SU-DHL-6 (cell line): Measurements from ENCODE around the gene HMG20B.

Experiments used
- H2AFZ ChIP-seq: fragments of 200-600 bp; sonication (generic); 2 replicates; pipeline ENCODE4 v1.6.1; 2014; ENCODE audit warnings: low read depth, mild to moderate bottlenecking, moderate library complexity, mixed read lengths, antibody characterized with exemption, low read length; ENCODE audit not compliant: severe bottlenecking
- H3F3A ChIP-seq: fragments of 200-600 bp; shearing (Covaris generic); 2 replicates; pipeline ENCODE4 v1.6.0; 2016; ENCODE audit warnings: antibody characterized with exemption, mild to moderate bottlenecking; ENCODE audit not compliant: insufficient read depth
- H3K27ac ChIP-seq: fragments of 200-600 bp; sonication (generic); 2 replicates; pipeline ENCODE4 v1.5.1; 2016; ENCODE audit warnings: low read depth, mild to moderate bottlenecking, low read length, moderate library complexity, mixed read lengths
- H3K27me3 ChIP-seq: fragments of 200-600 bp; sonication (generic), shearing (Covaris generic); 2 replicates; pipeline ENCODE4 v1.6.0; 2014; ENCODE audit warnings: mild to moderate bottlenecking, low read length
- H3K36me3 ChIP-seq: fragments of 200-600 bp; sonication (generic); 2 replicates; pipeline ENCODE4 v1.6.1; 2014; ENCODE audit warnings: mild to moderate bottlenecking, low read length, mixed read lengths
- H3K4me2 ChIP-seq: fragments of 300-600, 200-600 bp; shearing (Covaris generic), sonication (generic); 2 replicates; pipeline ENCODE4 v1.6.0; 2014; ENCODE audit warnings: low read length, low read depth, mild to moderate bottlenecking; ENCODE audit not compliant: poor library complexity, severe bottlenecking
- H3K4me3 ChIP-seq: fragments of 200-600 bp; sonication (generic); 2 replicates; pipeline ENCODE4 v1.5.1; 2014; ENCODE audit warnings: antibody characterized with exemption, low read length, mild to moderate bottlenecking, mixed read lengths; ENCODE audit not compliant: insufficient read depth, poor library complexity, severe bottlenecking
- H3K79me2 ChIP-seq: fragments of 200-600 bp; sonication (generic); 2 replicates; pipeline ENCODE4 v1.6.1; 2014; ENCODE audit warnings: mild to moderate bottlenecking, low read length, moderate library complexity; ENCODE audit not compliant: insufficient read depth
- H3K9ac ChIP-seq: fragments of 200-600 bp; sonication (generic); 2 replicates; pipeline ENCODE4 v1.7.0; 2014; ENCODE audit warnings: mild to moderate bottlenecking, low read length
- H3K9me2 ChIP-seq: fragments of 200-600 bp; sonication (generic); replicated peaks from 2 replicates; pipeline ENCODE4 v1.6.1; 2014; ENCODE audit warnings: low read length; ENCODE audit not compliant: insufficient read depth
- H3K9me3 ChIP-seq: fragments of 200-600 bp; sonication (generic); 2 replicates; pipeline ENCODE4 v1.6.1; 2014; ENCODE audit warnings: low read length, mixed read lengths; ENCODE audit not compliant: insufficient read depth
- H4K20me1 ChIP-seq: fragments of 200-600 bp; sonication (generic); 2 replicates; pipeline ENCODE4 v1.6.1; 2014; ENCODE audit warnings: low read depth, mild to moderate bottlenecking, antibody characterized with exemption, low read length, moderate library complexity, mixed read lengths
- EZH2phosphoT487 ChIP-seq: fragments of 200-600 bp; sonication (generic), shearing (Covaris generic); conservative IDR thresholded peaks from 2 replicates; pipeline ENCODE4 v1.6.1; 2018; ENCODE audit warnings: mild to moderate bottlenecking, antibody characterized with exemption, low read length, moderate library complexity, mixed read lengths
- TF ChIP-seq, protein P1 (sequence below): fragments of 200-600 bp; sonication (generic); IDR thresholded peaks from one replicate; pipeline ENCODE4 v1.5.1; 2017; ENCODE audit warnings: antibody characterized with exemption, mild to moderate bottlenecking, low read length, moderate library complexity; ENCODE audit not compliant: insufficient read depth, poor library complexity, severe bottlenecking

HMG20B gene

DNA sequence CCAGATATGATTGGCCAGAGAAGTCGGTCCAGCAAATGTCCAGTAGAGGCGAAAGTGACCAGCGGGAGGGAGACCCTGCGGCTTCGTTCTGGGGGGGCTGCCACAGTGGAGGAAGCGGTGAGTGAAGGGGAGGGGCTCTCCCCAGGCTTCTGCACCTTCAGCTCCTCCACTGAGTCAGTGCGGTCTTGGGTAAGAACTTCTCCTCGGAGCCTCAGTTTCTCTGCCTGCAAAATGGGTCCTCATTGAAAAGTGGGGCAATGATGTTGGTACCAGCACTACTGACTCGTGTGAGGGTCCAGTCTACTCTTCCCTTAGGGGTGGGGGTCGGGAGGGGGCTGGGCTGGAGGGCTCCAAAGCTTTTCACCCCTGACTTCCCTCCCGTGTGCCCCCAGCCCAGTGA is 16.7 kb downstream of the HMG20B start:
- no peak overlapping the region for H3K9ac ChIP-seq
- no peaks in the 10 kb centered on the region for H3K9me2 ChIP-seq
- no peaks in the 10 kb centered on the region for H3K27me3 ChIP-seq
- H4K20me1 ChIP-seq, result no peaks in the 10 kb centered on the region
- H3K27ac ChIP-seq, result no peak overlapping the region
- no peaks in the 10 kb centered on the region for H3K79me2 ChIP-seq
- no peaks in the 10 kb centered on the region for H3K36me3 ChIP-seq
- no peak overlapping the region for H2AFZ ChIP-seq
- H3K4me3 ChIP-seq, result no peak overlapping the region
- H3F3A ChIP-seq, result 0 out of 2 replicates have a peak, but pooled peaks cover 3% of the 10 kb centered on the region
- H3K4me2 ChIP-seq, result no peak overlapping the region
- H3K9me3 ChIP-seq, result peaks cover 10% of the 10 kb centered on the region; the same call in 1 of the 2 replicates
- TF ChIP-seq, protein P1, sequence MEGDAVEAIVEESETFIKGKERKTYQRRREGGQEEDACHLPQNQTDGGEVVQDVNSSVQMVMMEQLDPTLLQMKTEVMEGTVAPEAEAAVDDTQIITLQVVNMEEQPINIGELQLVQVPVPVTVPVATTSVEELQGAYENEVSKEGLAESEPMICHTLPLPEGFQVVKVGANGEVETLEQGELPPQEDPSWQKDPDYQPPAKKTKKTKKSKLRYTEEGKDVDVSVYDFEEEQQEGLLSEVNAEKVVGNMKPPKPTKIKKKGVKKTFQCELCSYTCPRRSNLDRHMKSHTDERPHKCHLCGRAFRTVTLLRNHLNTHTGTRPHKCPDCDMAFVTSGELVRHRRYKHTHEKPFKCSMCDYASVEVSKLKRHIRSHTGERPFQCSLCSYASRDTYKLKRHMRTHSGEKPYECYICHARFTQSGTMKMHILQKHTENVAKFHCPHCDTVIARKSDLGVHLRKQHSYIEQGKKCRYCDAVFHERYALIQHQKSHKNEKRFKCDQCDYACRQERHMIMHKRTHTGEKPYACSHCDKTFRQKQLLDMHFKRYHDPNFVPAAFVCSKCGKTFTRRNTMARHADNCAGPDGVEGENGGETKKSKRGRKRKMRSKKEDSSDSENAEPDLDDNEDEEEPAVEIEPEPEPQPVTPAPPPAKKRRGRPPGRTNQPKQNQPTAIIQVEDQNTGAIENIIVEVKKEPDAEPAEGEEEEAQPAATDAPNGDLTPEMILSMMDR, result no peak
- TF ChIP-seq EZH2phosphoT487, result no peak

DNA sequence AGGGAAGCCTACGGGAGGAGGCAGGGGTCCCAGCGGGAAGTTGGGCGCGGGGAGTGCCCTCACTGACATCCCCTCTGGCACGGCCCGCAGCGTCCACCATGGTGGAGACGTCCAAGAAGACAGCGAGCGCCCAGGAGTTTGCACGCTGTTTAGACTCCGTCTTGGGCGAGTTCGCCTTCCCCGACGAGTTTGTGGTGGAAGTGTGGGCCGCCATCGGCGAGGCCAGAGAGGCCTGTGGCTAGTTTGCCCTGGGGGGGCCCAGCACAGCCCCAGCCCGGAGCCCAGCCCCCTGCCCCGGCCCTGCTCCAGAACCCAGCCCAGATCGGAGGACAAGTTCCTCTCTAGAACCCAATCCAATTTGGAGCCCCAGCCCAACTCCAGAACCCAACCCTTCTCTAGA is 17.2 kb downstream of the HMG20B start:
- no peaks in the 10 kb centered on the region for H3K36me3 ChIP-seq
- H3K4me3 ChIP-seq, result no peak overlapping the region
- H3K27ac ChIP-seq, result no peak overlapping the region
- no peak overlapping the region for H3K4me2 ChIP-seq
- no peaks in the 10 kb centered on the region for H3K9me2 ChIP-seq
- no peak overlapping the region for H2AFZ ChIP-seq
- no peaks in the 10 kb centered on the region for H3K79me2 ChIP-seq
- 0 out of 2 replicates have a peak, but pooled peaks cover 3% of the 10 kb centered on the region for H3F3A ChIP-seq
- TF ChIP-seq, protein P1, result no peak
- TF ChIP-seq EZH2phosphoT487, result no peak
- H3K9ac ChIP-seq, result no peak overlapping the region
- peaks cover 10% of the 10 kb centered on the region; the same call in 1 of the 2 replicates for H3K9me3 ChIP-seq
- no peaks in the 10 kb centered on the region for H3K27me3 ChIP-seq
- H4K20me1 ChIP-seq, result no peaks in the 10 kb centered on the region

DNA sequence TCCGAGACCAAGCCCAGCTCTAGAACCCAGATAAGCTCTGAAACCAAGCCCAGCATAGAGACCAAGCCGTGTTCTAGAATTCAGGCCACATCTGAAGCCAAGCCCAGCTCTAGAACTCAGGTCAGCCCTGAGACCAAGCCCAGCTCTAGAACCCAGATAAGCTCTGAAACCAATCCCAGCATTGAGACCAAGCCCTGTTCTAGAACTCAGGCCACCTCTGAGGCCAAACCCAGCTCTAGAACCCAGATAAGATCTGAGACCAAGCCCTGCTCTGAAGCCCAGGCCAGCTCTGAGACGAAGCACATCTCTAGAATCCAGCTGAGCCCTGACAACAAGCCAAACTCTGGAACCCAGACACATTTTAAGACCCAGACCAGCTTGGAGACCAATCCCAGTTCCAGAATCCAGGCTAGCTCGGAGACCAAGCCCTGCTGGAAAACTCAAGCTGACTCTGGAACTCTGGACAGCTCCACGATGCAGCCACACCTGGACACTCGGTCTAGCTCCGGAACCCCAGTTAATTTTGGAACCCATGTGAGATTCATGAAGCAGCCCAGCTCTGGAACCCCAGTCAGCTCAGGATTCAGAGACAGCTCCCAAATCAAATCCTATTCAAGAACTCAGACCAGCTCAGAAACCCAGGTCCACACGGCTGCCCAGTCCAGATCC is 18.4 kb downstream of the HMG20B start:
- Histone ChIP-seq H4K20me1 (no peaks in the 10 kb centered on the region), H3K79me2 (no peaks in the 10 kb centered on the region), H3K36me3 (no peaks in the 10 kb centered on the region), H3K4me3 (no peak overlapping the region), H3K9me2 (no peaks in the 10 kb centered on the region), H3K27ac (no peak overlapping the region), H2AFZ (no peak overlapping the region), H3K27me3 (no peaks in the 10 kb centered on the region), H3K9ac (no peak overlapping the region), H3K4me2 (no peak overlapping the region), H3K9me3 (peaks cover 10% of the 10 kb centered on the region; the same call in 1 of the 2 replicates), H3F3A (0 out of 2 replicates have a peak, but pooled peaks cover 3% of the 10 kb centered on the region)
- TF ChIP-seq, protein P1, result no peak
- TF ChIP-seq EZH2phosphoT487, result no peak
